Stimulated activated CD4-positive, alpha-beta T cell treated with anti-CD3 and anti-CD28 coated beads, TNF-alpha, amount 100 ng/mL, for 48 hours (primary cell): ENCODE measurements around the gene SLC17A9.
"Not testable (repeated sequence)": the region's sequence is repeated elsewhere in the genome, so short reads cannot be mapped to it uniquely, and the experiment has no call there.

Source experiments
- DNase-seq, 3 donors: peaks; one replicate each; pipeline ENCODE4 v3.0.0-alpha.2; 2020; ENCODE audit warnings: low read depth in 3 of 3

SLC17A9 gene

DNA sequence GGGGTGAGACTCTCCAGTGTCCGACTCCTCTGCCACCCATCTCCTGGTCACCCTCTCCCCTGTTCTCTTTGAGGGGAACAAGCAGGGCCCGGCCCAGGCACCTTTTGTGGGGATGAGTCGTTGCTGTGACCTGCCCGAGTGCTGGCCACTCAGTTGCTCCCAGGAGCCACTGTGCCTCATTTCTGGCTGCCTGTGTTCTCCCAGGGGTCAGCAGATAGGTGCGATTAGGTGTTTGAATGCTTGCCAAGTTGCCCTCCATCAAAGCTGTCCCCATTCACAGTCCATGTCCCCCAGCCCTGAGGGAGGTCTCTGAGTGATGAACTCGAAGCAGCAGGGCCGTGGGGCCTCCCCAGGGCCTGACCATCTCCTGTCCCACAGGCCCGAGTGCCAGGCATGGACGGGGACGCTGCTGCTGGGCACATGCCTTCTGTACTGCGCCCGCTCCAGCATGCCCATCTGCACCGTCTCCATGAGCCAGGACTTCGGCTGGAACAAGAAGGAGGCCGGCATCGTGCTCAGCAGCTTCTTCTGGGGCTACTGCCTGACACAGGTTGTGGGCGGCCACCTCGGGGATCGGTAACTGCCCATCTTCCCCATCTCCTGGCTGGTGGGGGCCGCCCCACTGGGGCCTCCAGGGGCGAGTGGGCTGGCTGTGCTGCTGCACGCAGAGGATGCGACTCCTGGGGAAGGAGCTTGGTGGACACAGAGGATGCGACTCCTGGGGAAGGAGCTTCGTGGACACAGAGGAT is 4.1 kb downstream of the SLC17A9 start:
- no peak for DNase-seq

DNA sequence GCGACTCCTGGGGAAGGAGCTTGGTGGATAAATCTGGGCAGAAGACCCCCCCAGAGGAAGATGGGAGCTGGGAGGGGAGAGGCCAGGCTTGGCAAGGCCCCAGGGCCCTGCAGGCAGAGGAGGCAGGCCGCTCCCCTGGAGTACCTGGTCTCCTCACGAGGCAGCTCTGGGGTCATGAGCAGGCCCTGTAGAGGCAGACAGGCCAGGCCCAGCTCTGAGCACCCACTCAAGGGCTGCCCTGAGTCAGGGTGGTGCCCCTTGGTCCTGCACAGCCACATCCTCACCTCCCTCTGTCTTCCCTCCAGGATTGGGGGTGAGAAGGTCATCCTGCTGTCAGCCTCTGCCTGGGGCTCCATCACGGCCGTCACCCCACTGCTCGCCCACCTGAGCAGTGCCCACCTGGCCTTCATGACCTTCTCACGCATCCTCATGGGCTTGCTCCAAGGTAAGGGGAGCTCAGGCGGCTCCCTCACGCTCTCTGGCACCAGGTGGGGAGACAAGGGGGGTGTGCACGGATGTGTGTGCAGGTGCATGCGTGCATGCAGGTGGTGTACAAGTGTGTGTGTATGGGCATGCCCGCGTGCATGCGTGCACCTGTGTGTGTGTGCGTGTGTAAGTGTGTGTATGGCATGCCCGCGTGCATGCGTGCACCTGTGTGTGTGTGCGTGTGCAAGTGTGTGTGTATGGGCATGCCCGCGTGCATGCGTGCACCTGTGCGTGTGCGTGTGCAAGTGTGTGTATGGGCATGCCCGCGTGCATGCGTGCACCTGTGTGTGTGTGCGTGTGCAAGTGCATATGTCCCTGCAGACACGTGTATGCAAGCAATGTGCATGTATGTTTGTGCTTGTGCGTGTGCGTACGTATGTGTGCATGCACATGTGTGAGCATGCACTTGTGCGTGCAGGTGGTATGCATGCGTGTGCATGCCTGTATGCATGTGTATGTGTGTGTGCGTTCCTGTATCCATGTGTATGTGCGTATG is 4.9 kb downstream of the SLC17A9 start:
- no peak for DNase-seq

DNA sequence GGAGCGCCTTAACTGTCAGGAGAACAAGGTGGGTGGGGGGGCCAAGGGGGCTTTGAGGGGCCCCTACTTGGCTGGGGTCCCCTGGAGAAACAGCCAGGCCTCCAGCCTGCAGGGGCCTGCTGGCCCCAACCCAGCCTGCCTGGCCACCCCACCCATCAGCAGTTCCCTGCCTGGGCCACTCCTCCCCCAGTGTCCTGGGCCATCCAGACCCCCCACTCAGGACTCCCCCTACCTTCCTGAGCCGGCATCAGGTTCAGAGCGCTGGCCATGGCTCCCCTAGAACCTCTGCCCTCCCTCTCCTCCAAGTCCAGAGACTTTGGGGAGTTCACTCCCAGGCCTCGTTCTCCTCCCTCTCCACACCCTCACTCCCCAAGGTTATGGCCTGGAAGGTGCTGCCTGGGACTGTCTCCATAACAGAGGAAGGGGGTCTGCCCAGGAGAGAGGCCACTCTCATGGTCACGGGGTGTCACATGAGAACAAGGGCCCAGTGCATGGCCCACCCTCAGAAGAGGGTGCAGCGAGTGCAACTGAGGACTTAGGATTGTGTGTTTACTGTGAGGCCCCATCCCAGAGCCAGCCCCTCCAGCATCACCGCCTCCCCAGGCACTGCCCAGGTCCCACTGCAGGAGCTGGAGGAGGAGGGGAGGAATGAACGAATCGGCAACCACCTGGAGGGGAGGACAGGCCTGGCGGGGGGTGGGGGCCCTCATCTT is 6.0 kb downstream of the SLC17A9 start:
- no peak for DNase-seq

DNA sequence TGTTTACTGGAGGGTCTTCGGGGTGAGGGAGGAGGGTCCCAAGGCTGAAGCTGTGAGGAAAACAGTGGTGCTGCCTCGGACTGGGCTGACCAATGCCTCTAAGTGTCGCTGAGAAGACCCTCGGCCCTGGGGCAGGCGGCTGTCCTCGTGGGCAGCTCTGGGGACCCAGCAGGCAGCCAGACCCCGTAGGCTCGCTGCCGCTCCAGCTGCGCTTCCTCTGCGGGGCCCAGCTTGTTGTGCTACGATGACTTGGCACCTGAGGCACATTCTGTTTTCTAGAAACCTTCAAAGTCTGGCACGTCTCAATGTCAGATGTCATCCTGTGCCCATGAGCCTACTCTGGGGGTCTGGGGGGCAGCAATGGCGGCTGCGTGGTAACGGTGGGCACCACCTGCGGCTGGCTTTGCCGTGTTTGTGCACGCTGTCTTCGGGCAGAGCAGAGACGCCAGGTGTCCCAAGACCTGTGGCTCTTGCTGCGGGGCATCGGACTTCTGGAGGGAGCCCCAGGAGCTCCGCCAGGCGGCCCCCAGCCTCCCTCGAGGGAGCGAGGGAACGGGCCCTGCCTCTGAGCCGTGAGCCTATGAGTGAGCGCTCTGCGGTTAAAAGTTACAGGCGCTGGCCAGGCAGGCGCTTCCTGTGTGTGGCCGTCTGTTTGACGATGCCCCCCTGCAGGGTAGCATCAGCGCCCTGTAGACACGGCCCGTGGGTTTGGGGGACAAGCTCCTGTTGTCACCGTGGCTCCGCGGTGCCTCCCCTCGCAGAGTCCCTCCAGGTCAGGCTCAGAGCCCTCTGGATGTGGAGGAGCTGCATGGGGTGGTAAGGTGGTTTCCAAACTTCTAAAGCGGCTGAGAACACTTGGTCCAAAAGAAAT is 6.8 kb downstream of the SLC17A9 start:
- DNase-seq = no peak

DNA sequence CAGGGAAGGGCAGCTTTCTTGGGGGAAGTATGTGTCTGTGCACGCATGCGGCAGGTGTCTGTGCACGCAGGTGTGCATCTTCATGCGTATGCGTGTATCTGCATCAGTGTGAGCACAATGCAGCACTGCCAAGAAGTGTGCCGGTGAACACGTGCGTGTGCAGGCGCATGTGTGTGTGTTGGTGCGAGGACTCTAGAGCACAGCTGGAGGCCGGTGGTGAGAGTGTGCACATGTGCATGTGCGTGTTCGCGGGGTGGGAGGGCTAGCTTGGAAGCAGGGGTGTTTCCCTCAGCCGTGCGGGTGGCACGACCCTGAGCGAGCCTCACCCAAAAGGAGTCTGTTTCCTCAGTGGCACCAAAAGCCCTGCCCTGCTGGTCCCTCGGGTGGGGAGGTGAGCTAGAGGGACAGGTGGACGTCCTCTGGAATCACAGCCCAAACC is 7.5 kb downstream of the SLC17A9 start:
- DNase-seq = no peak

DNA sequence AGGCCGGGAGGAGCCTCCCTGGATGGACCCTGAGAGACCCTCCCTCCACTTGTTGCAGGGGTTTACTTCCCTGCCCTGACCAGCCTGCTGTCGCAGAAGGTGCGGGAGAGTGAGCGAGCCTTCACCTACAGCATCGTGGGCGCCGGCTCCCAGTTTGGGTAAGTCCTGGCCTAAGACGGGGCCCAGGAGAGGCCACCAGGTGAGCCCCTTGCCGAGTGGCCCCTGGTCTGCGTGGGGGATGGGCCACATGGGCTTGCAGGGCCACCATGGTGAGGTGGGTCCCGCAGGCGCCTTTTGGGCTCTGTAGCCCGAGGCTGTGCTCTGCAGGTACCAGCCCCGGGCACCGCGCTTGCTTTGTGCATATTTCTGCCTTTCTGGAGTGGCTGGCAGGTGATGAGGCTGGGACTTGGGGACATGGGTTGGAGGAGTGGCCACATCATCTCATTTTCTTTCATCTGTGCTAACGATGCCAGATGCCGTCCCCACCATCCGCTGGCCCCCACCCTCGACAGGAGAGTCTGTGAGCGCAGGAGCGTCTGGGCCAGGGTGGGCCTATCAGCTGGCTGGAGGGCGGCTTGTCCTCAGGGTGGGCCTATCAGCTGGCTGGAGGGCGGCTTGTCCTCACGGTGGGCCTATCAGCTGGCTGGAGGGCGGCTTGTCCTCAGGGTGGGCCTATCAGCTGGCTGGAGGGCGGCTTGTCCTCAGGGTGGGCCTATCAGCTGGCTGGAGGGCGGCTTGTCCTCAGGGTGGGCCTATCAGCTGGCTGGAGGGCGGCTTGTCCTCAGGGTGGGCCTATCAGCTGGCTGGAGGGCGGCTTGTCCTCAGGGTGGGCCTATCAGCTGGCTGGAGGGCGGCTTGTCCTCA is 8.2 kb downstream of the SLC17A9 start:
- not testable (repeated sequence) for DNase-seq

DNA sequence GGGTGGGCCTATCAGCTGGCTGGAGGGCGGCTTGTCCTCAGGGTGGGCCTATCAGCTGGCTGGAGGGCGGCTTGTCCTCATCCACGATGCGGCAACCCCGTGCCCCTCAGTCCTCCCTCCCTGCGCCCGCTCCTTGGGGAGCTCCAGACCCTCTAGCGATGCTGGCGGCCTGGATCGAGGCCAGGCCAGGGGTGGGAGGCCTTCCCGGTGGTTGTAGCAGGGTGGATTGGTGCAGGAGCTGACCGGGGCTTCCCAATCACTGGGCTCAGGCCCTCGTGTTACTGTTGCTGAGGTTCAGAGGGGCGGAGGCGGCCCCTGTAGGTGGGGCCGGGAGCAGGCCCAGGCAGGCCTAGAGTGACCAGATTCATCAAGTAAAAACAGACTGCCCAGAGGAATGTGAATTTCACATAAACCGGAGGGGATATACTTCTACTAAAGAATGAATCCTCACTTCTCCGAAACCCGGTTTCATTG is 8.8 kb downstream of the SLC17A9 start:
- DNase-seq = no peak

DNA sequence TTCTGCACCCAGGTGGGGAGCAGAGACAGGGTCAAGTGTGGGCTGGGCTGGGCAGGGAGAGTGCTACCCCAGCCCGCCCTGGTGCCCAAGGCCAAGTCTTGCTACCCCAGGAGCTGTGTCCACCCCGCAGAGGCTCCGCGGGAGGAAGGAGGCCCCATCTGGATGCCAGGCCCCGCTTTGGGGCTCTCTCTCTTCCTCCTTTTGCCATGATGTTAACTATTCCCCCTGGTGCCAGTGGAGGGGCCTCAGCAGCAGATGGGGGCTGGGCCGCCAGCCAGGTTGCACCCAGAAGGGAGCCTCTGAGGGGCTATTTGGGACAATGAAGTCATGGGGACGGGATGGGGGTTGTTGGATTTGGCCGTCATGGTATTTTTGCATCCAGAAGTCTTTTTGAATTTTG is 9.3 kb downstream of the SLC17A9 start:
- no peak for DNase-seq

DNA sequence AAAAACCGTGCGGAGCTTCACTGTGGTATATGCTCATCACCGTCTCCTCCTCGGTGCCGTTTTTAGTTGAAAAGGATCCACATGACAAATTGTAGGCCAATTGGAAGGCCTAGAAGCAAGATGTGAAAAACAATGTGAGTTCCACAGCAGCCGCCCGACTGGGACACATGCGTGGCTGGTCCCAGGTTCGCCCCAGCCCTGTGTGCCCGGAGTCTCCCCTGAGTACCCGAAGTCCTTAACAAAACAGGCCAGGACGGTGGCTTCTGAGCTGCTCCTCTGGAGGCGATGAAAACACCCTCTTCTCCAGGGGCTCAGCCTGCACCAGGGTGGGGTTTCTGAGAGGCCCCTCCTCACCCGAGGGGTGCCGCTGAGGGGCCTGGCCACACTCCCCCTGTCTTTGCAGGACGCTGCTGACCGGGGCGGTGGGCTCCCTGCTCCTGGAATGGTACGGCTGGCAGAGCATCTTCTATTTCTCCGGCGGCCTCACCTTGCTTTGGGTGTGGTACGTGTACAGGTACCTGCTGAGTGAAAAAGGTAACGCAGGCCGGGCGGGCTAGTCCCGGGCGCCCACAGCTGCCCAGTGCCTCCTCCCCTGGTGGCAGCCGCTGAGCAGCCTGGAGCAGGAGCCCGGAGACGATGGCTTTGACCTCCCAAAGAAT is 9.8 kb downstream of the SLC17A9 start:
- DNase-seq = no peak

DNA sequence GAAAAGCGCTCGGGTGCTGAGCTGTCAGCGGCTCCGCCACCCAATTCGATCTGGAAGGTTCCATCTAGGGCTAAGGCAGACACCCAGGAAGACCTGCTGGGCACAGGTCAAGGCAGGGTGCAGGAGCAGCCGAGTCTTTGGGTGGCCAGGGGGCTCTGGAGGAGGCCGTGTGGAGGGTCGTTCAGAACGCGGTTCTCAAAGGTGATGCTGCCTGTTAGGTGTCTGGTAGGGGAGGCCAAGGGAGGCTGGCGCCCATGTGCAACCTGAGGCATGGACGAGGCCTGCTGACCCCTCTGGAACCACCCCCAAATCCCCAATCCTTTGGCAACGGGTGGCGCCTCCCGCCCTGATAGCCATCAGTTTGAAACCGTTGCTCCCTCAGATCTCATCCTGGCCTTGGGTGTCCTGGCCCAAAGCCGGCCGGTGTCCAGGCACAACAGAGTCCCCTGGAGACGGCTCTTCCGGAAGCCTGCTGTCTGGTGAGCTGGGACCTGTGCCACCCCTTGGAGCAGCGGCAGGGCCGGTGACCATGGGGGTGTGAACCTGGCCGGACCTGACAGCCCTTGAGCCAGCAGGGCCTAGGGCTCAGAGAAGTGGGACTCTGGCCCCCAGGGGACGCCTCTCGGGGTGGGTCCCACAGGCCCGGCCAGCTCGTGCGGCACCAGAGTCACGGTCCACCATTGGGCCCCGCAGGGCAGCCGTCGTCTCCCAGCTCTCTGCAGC is 10.5 kb downstream of the SLC17A9 start:
- no peak for DNase-seq

DNA sequence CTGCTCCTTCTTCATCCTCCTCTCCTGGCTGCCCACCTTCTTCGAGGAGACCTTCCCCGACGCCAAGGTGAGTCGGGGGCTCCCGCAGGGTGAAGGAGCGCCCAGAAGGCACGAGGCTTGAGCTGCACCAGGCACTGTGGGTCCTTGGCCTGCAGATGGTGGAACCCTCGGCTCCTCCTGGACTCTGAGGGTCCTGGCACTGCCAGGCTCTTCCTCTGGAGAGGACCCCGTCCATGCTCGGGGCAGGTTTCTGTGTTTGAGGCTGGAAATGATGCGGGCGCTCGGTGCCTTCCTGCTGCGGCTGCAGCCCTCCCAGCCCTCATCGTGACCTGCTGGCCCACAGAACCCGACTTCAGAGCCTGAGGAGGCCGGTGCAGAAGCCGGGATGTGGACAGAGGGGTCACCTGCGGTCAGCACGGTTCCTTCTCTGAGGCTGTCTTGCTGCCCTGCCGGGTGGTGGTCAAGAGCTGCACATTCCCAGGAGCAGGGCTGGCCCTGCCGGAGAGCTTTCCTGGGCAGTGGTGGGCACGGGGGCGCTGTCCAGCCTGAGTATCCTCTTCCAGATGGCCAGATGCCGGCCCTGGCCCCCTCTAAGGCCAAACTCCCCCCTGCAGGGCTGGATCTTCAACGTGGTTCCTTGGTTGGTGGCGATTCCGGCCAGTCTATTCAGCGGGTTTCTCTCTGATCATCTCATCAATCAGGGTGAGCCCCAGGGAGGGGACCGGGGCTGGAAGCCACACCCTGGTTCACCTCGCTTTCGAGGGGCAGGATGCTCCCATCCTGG is 11.3 kb downstream of the SLC17A9 start:
- DNase-seq = no peak

DNA sequence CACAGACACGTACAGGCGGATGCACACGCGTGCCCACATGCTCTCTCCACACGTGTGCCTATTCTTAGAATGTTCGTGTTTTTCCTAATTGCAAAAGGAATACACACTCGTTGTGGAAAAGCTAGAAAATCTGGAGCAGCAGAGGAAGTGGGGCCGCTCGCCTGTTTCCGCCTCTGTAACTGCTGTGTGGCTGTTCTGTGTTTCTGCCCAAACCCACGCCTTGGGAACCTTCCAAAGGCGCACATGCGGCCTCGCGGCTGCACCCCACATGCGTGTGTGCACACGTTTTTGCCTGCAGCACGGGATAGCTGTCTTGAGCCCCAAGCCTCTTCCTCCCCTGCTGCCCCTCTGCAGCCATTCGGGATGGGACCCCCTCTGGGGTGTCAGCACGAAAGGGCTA is 12.2 kb downstream of the SLC17A9 start:
- DNase-seq = no peak

DNA sequence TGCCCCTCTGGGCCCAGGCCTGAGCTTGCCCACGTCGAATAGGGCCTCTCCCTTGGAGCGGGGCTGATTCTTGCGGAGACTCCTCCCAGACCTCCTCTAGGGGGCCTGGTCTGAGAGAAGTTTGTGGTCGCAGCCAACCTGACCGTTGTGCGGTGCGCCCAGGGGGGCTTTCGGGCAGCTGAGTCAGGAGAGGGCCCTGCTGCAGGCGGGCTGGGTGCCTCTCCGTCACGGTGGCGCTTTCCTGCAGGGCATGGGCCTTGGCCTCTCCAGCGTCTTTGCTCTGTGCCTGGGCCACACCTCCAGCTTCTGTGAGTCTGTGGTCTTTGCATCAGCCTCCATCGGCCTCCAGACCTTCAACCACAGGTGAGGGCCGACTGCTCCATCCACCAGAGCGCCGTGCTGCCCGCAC is 12.9 kb downstream of the SLC17A9 start:
- DNase-seq = no peak

DNA sequence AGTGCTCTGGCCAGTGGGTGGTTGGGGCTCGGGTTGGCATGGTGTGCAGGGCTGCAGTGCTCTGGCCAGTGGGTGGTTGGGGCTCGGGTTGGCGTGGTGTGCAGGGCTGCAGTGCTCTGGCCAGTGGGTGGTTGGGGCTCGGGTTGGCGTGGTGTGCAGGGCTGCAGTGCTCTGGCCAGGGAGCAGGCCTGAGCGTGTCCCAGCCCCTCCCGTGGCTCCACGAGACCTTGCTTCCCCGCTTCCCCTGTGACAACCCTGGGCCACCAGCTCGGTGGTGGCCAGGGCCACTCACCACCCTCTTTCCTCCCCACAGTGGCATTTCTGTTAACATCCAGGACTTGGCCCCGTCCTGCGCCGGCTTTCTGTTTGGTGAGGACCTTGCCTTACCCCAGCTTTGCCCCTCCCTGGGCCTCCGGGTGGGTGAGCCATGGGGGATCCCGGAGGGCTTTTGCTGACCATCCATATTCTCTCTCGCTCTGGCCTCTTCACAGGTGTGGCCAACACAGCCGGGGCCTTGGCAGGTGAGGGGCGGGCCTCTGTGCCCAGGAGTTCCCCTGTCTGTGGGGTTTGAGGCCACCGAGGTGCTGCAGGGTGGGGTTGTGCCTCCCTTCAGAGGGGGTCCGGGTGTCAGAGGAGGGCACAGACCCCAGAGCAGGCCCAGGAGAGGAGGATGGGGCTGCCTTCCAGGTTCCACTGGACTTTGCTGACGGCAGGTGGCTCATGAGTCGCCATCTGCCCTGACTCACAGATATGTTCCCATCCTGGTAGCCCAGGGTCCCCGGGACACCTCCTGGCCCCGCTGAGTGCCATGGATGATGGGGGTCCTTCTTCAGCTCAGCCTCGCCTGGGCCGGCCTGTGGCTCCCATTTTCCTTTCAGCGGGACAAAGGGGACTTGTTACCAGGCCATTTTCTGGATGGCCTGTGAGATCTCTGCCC is 14.0 kb downstream of the SLC17A9 start:
- no peak for DNase-seq

DNA sequence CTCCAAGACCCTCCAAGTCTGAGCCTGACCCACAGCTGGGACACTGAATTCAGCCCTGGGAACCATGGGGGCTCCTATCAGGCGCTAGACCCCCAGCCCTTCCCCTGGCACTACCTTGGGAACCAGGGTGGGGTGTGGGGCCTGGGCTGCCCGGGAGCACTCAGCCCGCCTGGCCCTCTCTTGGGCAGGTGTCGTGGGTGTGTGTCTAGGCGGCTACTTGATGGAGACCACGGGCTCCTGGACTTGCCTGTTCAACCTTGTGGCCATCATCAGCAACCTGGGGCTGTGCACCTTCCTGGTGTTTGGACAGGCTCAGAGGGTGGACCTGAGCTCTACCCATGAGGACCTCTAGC is 14.6 kb downstream of the SLC17A9 start:
- no peak for DNase-seq

DNA sequence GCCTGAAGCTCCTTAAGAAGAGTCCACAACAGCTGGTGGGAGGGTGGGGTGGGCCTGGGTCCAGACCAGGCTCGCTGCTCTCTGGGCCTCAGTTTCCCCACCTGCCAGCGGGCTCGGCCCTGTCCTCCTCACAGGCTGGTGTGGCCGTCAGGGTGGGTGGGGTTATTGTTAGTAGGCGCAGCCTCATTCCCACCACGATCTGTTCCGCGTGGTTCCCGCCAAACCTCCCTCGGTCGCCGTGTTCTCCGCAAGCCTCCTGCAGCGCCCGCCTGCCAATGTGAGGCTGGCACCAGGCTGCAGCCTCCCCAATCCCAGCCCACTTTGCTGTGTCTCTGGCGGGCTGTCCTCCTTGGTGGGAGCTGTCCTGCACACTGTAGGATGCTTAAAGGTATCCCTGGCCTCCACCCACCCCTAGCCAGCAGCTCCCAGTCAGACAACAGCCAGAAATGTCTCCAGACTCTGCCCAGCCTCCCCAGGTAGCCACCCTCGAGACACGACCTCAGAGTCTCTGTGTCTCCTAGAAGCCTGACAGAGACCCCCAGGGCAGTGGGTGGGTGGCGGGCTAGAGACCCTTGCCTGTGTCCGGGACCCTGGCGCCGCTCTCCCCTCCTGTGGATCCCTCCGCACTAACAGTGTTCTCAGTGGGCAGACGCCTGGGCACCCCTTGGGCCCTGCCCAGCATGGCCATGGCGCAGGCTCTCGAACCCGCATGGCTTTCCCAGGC is 15.3 kb downstream of the SLC17A9 start:
- DNase-seq = no peak
